Measurements from ENCODE around the gene MRPL36.

Gene MRPL36

GRCh38 chr5:1781726-1782384 is 17.8 kb downstream of the MRPL36 start:
- DNase-seq (ENCODE audit: low read depth): no peak

DNA sequence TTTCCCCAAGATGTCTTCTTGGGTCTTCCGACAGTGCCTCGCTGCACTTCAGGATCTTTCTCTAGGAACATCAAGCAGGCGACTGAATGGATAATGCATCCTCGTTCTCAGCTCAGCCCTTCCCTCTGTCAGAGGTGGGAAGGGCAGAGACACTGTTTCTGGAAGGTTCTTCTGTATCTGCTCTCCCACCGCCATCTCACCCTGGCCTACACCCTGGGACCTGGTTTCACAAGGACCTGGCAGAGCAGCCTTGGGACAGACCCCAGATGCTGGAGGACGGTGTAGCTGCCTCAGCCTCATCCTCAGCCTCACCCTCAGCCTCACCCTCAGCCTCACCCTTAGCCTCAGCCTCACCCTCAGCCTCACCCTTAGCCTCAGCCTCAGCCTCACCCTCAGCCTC is 18.5 kb downstream of the MRPL36 start:
- no peak for DNase-seq (ENCODE audit: low read depth)

GRCh38 chr5:1780614-1780930 is 19.1 kb downstream of the MRPL36 start:
- DNase-seq (ENCODE audit: low read depth): no peak

DNA sequence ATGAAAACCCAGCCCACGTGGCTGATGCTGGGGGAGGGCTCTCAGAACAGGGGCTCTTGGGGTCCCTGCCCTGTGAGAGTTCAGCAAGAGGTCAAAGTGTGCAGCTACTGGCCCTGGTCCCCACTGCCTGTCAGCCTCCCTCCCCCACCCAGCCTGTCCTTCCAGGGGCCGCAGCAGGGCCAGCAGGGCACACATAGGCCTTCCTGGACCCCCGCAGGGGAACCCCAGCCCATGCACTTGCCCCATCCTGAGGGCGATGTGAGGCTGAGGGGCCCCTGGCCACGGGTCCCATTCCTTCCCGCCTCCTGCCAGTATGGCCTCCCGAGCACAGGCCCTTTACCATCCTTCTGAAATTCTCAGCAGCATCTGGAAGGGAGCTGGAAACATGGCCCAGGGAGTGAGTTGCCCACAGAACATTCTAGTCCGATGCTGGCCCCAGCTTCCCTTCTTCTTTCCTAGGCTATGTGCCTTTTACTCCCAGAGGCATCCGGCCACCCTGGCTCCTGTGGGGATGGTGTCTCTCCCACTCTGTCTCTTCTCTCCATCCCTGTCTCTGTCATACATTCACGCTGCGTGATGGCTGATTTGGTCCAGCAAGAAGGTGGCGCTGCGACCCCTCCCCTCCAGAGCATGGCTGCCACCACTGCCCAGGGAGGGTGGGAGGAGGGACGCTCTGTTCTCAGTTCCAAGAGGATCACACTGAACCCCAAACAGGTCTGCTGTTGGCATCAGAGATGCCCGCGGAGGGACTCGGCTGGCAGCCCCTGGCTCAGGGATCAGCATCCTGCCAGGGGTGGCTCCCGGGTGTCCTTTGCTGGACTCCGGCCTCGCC is 19.6 kb downstream of the MRPL36 start:
- no peak for DNase-seq (ENCODE audit: low read depth)

- no peak for DNase-seq (ENCODE audit: low read depth)
Observed at GRCh38 chr5:1779021-1779680, 20.5 kb downstream of the MRPL36 start.

- DNase-seq (ENCODE audit: low read depth): no peak
Observed at GRCh38 chr5:1778138-1779020, 21.3 kb downstream of the MRPL36 start.

- no peak for DNase-seq (ENCODE audit: low read depth)
Observed at GRCh38 chr5:1777281-1778137, 22.1 kb downstream of the MRPL36 start.

DNA sequence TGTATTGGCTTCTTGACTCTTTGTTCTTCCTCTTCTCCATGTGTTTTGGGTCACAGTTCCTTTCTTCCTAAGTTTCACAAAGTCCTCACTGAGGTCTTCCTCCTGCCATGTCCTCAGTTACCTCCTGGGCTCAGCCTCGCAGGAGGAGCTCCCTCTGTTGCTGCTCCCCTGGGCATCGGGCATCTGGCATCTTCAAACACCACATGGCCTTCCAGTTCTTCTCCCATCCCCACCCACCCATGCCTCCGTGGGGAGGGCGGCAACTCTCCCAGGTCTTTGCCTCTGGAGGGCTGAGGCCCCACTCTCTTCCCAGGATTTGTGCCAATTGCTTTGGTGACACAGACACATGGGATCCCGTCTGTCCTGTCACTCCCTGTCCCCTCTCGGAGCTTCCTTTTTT is 22.8 kb downstream of the MRPL36 start:
- no peak for DNase-seq (ENCODE audit: low read depth)

DNA sequence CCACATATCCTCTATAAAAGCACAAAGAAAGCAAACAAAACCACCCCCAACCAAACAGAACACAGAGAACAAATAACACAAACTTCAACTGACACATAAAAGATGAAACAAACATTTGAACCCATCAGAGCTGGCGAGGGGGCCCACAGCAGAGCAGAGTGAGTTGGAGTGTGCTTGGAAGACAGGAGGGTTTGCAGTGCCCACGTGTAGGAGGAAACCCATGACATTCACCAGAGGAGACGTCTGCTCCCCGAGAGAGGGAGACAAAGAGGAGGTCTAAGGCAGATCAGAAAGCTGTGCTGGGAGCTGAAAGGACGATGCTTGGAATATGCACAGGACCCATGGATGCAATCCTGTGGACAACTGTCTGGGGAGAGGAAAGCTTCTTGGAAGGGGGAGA is 27.0 kb downstream of the MRPL36 start:
- DNase-seq (ENCODE audit: low read depth): no peak

GRCh38 chr5:1771149-1772065 is 28.2 kb downstream of the MRPL36 start:
- no peak for DNase-seq (ENCODE audit: low read depth)

GRCh38 chr5:1770443-1770802 is 29.2 kb downstream of the MRPL36 start:
- no peak for DNase-seq (ENCODE audit: low read depth)

- no peak for DNase-seq (ENCODE audit: low read depth)
Observed at GRCh38 chr5:1769752-1770442, 29.7 kb downstream of the MRPL36 start.

DNA sequence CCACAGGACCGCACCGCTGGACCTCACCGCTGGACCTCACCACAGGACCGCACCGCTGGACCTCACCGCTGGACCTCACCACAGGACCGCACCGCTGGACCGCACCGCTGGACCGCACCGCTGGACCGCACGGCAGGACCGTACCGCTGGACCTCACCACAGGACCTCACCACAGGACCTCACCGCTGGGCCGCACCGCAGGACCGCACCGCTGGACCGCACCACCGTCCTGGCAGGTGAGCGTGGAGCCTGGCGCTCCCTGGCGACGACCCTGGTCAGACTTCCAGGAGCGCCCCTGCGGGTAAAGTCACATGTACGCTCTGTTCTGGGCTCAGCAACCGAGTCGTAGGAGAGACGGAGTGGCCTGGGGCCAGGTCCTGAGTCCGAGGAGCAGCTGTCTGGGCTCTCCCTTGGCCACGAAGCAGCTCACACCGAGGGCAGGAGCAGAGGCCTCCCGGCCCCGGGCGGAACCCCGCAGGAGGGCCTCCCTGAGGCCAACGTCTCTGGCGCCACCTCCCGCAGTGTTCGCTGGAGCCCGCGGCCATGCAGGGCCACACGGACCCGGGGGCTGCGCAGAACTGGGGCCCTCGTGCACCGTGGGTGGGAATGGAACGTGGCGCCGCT is 30.5 kb downstream of the MRPL36 start:
- no peak for DNase-seq (ENCODE audit: low read depth)

GRCh38 chr5:1768283-1769000 is 31.2 kb downstream of the MRPL36 start:
- no peak for DNase-seq (ENCODE audit: low read depth)

DNA sequence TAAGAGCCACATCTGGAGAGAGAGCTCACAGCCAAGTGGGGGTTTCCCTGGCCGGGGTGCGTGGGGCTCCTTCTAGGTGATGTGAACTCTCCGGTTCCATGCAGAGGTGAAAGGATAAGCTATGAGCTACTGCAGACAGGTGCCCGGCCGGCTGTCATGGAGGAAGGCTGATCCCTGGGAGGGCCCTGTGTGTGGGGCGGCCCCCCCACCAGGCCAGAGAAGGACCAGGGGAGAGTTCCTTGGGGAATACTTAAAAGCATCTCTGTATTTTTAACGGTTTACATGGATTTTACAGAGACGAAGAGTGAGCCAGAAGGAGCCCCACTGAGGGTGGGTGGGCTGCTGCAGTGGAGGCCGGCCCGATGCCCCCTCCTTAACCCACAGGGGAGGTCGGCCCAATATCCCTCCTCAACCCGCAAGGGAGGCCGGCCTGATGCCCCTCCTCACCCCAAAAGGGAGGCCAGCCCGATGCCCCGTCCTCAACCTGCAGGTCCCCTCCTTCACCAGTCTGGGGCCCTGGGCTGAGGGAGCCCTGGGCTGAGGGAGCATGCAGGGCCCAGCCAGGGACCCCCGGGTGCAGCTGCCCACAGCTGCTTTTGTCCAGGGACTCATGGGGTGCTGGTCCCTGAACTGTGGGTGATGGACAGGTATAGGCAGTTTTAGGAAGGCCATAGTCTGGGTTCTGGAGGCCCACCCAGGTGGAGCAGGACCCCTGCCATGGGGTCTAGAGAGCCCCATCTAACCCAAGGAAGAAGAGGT is 31.9 kb downstream of the MRPL36 start:
- DNase-seq (ENCODE audit: low read depth): no peak

DNA sequence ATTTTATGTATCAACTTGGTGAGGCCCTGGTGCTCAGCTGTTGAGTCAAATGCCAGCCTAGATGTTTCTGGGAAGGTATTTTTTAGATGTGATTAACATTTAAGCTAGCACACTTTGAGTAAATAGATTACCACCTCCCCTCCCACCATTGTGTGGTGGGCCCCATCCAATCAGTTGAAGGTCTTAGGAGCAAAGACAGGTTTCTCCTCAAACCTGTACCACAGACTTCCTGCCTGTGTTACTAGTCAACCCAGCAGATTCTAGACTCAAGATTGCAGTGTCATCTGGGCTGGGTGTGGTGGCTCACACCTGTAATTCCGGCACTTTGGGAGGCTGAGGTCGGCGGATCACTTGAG is 33.8 kb downstream of the MRPL36 start:
- DNase-seq (ENCODE audit: low read depth): no peak

- no peak for DNase-seq (ENCODE audit: low read depth)
Observed at GRCh38 chr5:1765141-1765879, 34.3 kb downstream of the MRPL36 start.
